GM12878 (cell line): ENCODE measurements around the gene RHEB. TPM values are rescaled to one million over a fixed set of nuclear protein-coding genes. Genes with fewer than 3 reads are reported as not detected.

Experiments used
- ATAC-seq: fragments of 200-7000 bp; cut with Tn5 transposase; 3 replicates; pipeline ENCODE4 v1.9.1; 2020; ENCODE audit warnings: mild to moderate bottlenecking, moderate library complexity
- BruUV-seq: library from RNA; stranded (reverse); fragments of 400-500 nt; replicated peaks from 2 replicates; lab custom pipeline; 2021; lab: Mats Ljungman, UMichigan
- CTCF ChIA-PET: fragments of 300-600 bp; sonication (Branson Sonifier 250); formaldehyde crosslinking; extraction: SDS; loops from one replicate; lab custom pipeline; 2021; ENCODE audit warnings: inconsistent platforms; lab: Yijun Ruan, JAX
- POLR2A ChIA-PET: fragments of 350-600 bp; formaldehyde crosslinking; extraction: SDS; loops from one replicate; lab custom pipeline; 2021; ENCODE audit warnings: inconsistent platforms; lab: Charles Lee
- RAD21 ChIA-PET: fragments of 300-600 bp; sonication (Branson Sonifier 250); formaldehyde crosslinking; loops from one replicate; lab custom pipeline; 2023; ENCODE audit warnings: antibody characterized with exemption; ENCODE audit not compliant: unreplicated experiment; lab: Charles Lee
- SMC1A ChIA-PET: fragments of 300-600 bp; sonication (Branson Sonifier 250); formaldehyde crosslinking; loops from one replicate; lab custom pipeline; 2023; ENCODE audit not compliant: unreplicated experiment, uncharacterized antibody; lab: Charles Lee
- DNase-seq: peaks from one replicate; pipeline ENCODE4 v3.0.0-alpha.2; 2011; ENCODE audit warnings: low read depth, low spot score
- FAIRE-seq: peaks from 3 replicates; lab custom pipeline; 2011; peaks lifted over from hg19 to GRCh38; lab: Jason Lieb, UNC
- H2AFZ ChIP-seq: 2 replicates; pipeline ENCODE4 v1.6.0; 2011; ENCODE audit warnings: low read depth, low read length, control low read depth; ENCODE audit not compliant: control insufficient read depth
- H3K27ac ChIP-seq: 2 replicates; pipeline ENCODE4 v1.5.1; 2011; ENCODE audit warnings: control low read depth; ENCODE audit not compliant: control insufficient read depth, insufficient read depth
- H3K27me3 ChIP-seq, 2 experiments: replicated peaks in 1 of 2; 2 replicates each; pipeline versions ENCODE4 v1.6.0 to v1.6.1; 2011; ENCODE audit warnings: low read length in 1 of 2; ENCODE audit not compliant: control insufficient read depth in 2 of 2, insufficient read depth in 2 of 2
- H3K36me3 ChIP-seq, 2 experiments: 2 replicates each; pipeline ENCODE4 v1.5.1; 2011; ENCODE audit warnings: low read length in 1 of 2; ENCODE audit not compliant: control insufficient read depth in 2 of 2, insufficient read depth in 2 of 2
- H3K4me1 ChIP-seq: 2 replicates; pipeline ENCODE4 v1.6.1; 2011; ENCODE audit warnings: mild to moderate bottlenecking, low read length, moderate library complexity, mixed read lengths; ENCODE audit not compliant: control insufficient read depth, insufficient read depth
- H3K4me2 ChIP-seq: 2 replicates; pipeline ENCODE4 v1.6.0; 2011; ENCODE audit warnings: control low read depth; ENCODE audit not compliant: control insufficient read depth, insufficient read depth
- H3K4me3 ChIP-seq: fragments of 200-600 bp; sonication (generic); 2 replicates; pipeline ENCODE4 v1.5.1; 2016
- H3K79me2 ChIP-seq: 2 replicates; pipeline ENCODE4 v1.6.0; 2011; ENCODE audit warnings: low read length; ENCODE audit not compliant: control insufficient read depth, insufficient read depth
- H3K9ac ChIP-seq: 2 replicates; pipeline ENCODE4 v1.8.0; 2011; ENCODE audit warnings: low read length, control low read depth, mixed read lengths; ENCODE audit not compliant: control insufficient read depth, insufficient read depth
- H3K9me3 ChIP-seq: replicated peaks from 3 replicates; pipeline ENCODE4 v1.5.1; 2011; ENCODE audit warnings: mild to moderate bottlenecking, low read length; ENCODE audit not compliant: control insufficient read depth, insufficient read depth
- H4K20me1 ChIP-seq: 2 replicates; pipeline ENCODE4 v1.6.0; 2011; ENCODE audit not compliant: control insufficient read depth, insufficient read depth
- ASH2L ChIP-seq: fragments of 300-600, 200-600 bp; sonication (generic); IDR thresholded peaks from 2 replicates; pipeline ENCODE4 v1.6.1; 2017; ENCODE audit warnings: low read depth, mild to moderate bottlenecking, borderline replicate concordance
- DPF2 ChIP-seq: fragments of 450-650 bp; IDR thresholded peaks from 2 replicates; pipeline ENCODE4 v1.6.1; 2017; ENCODE audit warnings: mild to moderate bottlenecking
- HCFC1 ChIP-seq: fragments of 150-350 bp; IDR thresholded peaks from 2 replicates; pipeline ENCODE4 v1.6.1; 2014; ENCODE audit warnings: low read length
- IKZF1 ChIP-seq: fragments of 450-650 bp; conservative IDR thresholded peaks from 2 replicates; pipeline ENCODE4 v1.6.1; 2017; ENCODE audit warnings: antibody characterized with exemption, mild to moderate bottlenecking
- MEF2A ChIP-seq: IDR thresholded peaks from 2 replicates; pipeline ENCODE4 v1.6.1; 2011; ENCODE audit warnings: low read depth, mild to moderate bottlenecking, low read length, moderate library complexity; ENCODE audit not compliant: insufficient read depth
- MTA3 ChIP-seq: IDR thresholded peaks from 2 replicates; pipeline ENCODE4 v1.6.1; 2012; ENCODE audit warnings: low read length, inconsistent platforms, borderline replicate concordance
- NR2F1 ChIP-seq: fragments of 450-650 bp; conservative IDR thresholded peaks from 2 replicates; pipeline ENCODE4 v1.6.1; 2017; ENCODE audit warnings: mild to moderate bottlenecking
- RCOR1 ChIP-seq: conservative IDR thresholded peaks from 2 replicates; pipeline ENCODE4 v1.6.1; 2012; ENCODE audit warnings: low read depth, low read length, improper control_type of control experiment
- RELA ChIP-seq: fragments of 450-650 bp; IDR thresholded peaks from 2 replicates; pipeline ENCODE4 v1.8.0; 2014; ENCODE audit warnings: borderline replicate concordance; ENCODE audit not compliant: partially characterized antibody
- SPI1 ChIP-seq: IDR thresholded peaks from 2 replicates; pipeline ENCODE4 v1.6.1; 2011; ENCODE audit warnings: low read depth, mild to moderate bottlenecking, low read length, moderate library complexity, borderline replicate concordance; ENCODE audit not compliant: insufficient read depth
- STAT3 ChIP-seq: IDR thresholded peaks from 2 replicates; pipeline ENCODE4 v1.6.1; 2011; ENCODE audit warnings: low read depth, low read length, improper control_type of control experiment
- ZSCAN29 ChIP-seq: fragments of 450-650 bp; IDR thresholded peaks from 2 replicates; pipeline ENCODE4 v1.6.1; 2017; ENCODE audit warnings: mild to moderate bottlenecking, moderate library complexity
- WGBS: methylation state at CpG from one replicate; pipeline ENCODE4 v1.1.6; 2016; ENCODE audit warnings: low lambda C conversion rate; ENCODE audit not compliant: insufficient replicate concordance, insufficient coverage; ENCODE audit errors: missing lambda C conversion rate; 5-methylcytosine and 5-hydroxymethylcytosine counted together
- in situ Hi-C: fragments of 300-500 bp; cut with MboI; formaldehyde crosslinking; loops from 9 replicates; pipeline ENCODE4 v1.14.3; 2018; ENCODE audit warnings: mixed read lengths
- intact Hi-C: fragments of 100-400 bp; cut with micrococcal nuclease; formaldehyde crosslinking; loops from one replicate; pipeline ENCODE4 v1.14.2; 2022; ENCODE audit not compliant: unreplicated experiment
- polyA plus RNA-seq, 11 experiments: library from polyadenylated mRNA; depleted of rRNA in 4 of 11; unstranded in 6 of 11; stranded (reverse) in 5 of 11; fragments of >200 nt; fragmentation: Nextera tagmentation in 4 of 11; fragmentation: Illumina TruSeq in 1 of 11; extraction: Ambion mirVana in 4 of 11; extraction: Trizol in 1 of 11; gene quantifications; 1 replicate in 1 of 11; 2 replicates in 10 of 11; pipeline versions ENCODE4 v1.2.1 to v1.2.3, GENCODE V29; 2011 to 2016; ENCODE audit warnings: inconsistent platforms in 2 of 11, missing spikeins in 2 of 11, low read depth in 1 of 11
- total RNA-seq, 4 experiments: library from RNA; depleted of rRNA in 3 of 4; stranded (reverse); fragments of >200 nt in 3 of 4; fragmentation: Illumina TruSeq in 1 of 4; extraction: Trizol in 1 of 4; gene quantifications; 2 replicates each; pipeline versions ENCODE4 v1.2.1 to v1.2.3, GENCODE V29; 2013 to 2021
- TF ChIP-seq, protein P1 (sequence below): fragments of 450-650 bp; IDR thresholded peaks from 2 replicates; pipeline ENCODE4 v1.6.1; 2016; ENCODE audit warnings: mild to moderate bottlenecking
- TF ChIP-seq, protein P2 (sequence below): fragments of 450-650 bp; IDR thresholded peaks from 2 replicates; pipeline ENCODE4 v1.6.1; 2017; ENCODE audit warnings: low read depth, mild to moderate bottlenecking, moderate library complexity

The RHEB gene
- total and polyA plus RNA-seq, 10 of the 15 experiments (the other 5 are each of a cell fraction or from before 2014, with no cell fraction given): 6.2 to 67.8 (median 38.0) TPM

- no peak for TF ChIP-seq HCFC1
- no peak for TF ChIP-seq RCOR1
- TF ChIP-seq DPF2: no peak
- no peak for TF ChIP-seq RELA
- no peak for TF ChIP-seq SPI1
- no peak for TF ChIP-seq ZSCAN29
- TF ChIP-seq MEF2A: no peak
- TF ChIP-seq NR2F1: no peak
- no peak for DNase-seq
- CTCF ChIA-PET: no interaction called here
- in situ Hi-C loops (no loop called here), intact Hi-C loops (no loop called here)
- Histone ChIP-seq H4K20me1 (no peaks in the 10 kb centered on the region), H3K9ac (no peak overlapping the region), H3K36me3 (no peaks in the 10 kb centered on the region), H3K9me3 (no peaks in the 10 kb centered on the region), H3K4me2 (no peak overlapping the region), H3K4me1 (no peaks in the 10 kb centered on the region), H2AFZ (no peak overlapping the region), H3K4me3 (no peak overlapping the region), H3K79me2 (no peaks in the 10 kb centered on the region), H3K27me3 (no peaks in the 10 kb centered on the region), H3K27ac (no peak overlapping the region)
- POLR2A ChIA-PET: interaction anchor here (0.7 kb wide), 1 partner anchor 525 kb away, joined by 3 read pairs; no protein-coding TSS in a partner anchor
- SMC1A ChIA-PET: no interaction called here
- 68% methylated on average over 7 of the region's 7 CpGs for WGBS
- RAD21 ChIA-PET: no interaction called here
- FAIRE-seq: no peak
- BruUV-seq: no TSS peak
- ATAC-seq: no peak
These were observed 32.1 kb upstream of the RHEB start for GRCh38 chr7:151551820-151552219.

DNA sequence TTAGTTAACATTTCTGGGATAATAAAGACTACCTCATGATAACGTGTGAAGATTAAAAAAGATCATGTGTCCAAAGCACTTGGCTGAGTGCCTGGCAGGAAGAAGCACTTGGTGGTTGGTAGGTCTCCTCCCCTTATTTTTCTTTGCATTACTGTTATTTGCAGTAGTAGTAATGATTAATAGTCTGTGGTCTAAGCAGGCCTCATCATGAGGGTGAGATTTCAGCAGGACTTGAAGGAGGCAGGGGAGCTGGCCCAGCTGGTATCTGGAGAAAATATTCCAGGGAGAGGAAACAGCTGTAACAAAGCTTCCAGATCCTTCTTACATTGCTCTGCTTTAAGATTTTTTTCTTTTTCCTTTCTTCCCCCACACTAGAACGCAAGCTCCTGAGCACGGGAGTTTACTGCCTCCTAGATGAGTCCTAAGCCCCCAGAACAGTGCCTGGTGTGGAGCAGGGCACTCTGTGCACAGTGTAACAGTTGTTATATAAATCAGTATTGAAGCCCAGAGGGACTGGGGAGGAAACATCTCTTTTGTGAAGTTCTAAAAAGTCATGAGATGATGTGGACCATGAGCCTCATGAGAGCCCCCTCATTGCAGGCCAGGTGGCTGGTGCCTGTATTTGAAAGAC is 31.1 kb upstream of the RHEB start:
- RAD21 ChIA-PET: no interaction called here
- TF ChIP-seq, protein P1, sequence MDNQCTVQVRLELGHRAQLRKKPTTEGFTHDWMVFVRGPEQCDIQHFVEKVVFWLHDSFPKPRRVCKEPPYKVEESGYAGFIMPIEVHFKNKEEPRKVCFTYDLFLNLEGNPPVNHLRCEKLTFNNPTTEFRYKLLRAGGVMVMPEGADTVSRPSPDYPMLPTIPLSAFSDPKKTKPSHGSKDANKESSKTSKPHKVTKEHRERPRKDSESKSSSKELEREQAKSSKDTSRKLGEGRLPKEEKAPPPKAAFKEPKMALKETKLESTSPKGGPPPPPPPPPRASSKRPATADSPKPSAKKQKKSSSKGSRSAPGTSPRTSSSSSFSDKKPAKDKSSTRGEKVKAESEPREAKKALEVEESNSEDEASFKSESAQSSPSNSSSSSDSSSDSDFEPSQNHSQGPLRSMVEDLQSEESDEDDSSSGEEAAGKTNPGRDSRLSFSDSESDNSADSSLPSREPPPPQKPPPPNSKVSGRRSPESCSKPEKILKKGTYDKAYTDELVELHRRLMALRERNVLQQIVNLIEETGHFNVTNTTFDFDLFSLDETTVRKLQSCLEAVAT: no peak
- TF ChIP-seq MTA3 (no peak), ZSCAN29 (no peak), HCFC1 (no peak), IKZF1 (no peak), ASH2L (no peak), STAT3 (no peak)
- TF ChIP-seq, protein P2, sequence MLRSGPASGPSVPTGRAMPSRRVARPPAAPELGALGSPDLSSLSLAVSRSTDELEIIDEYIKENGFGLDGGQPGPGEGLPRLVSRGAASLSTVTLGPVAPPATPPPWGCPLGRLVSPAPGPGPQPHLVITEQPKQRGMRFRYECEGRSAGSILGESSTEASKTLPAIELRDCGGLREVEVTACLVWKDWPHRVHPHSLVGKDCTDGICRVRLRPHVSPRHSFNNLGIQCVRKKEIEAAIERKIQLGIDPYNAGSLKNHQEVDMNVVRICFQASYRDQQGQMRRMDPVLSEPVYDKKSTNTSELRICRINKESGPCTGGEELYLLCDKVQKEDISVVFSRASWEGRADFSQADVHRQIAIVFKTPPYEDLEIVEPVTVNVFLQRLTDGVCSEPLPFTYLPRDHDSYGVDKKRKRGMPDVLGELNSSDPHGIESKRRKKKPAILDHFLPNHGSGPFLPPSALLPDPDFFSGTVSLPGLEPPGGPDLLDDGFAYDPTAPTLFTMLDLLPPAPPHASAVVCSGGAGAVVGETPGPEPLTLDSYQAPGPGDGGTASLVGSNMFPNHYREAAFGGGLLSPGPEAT: no peak

More for the DNA sequence above, 31.1 kb upstream of the RHEB start:
- H3K27ac ChIP-seq: no peak overlapping the region
- no peak overlapping the region for H2AFZ ChIP-seq
- DNase-seq (no peak), FAIRE-seq (no peak), ATAC-seq (no peak)
- no peaks in the 10 kb centered on the region for H3K27me3 ChIP-seq
- no peak overlapping the region for H3K4me3 ChIP-seq
- no peaks in the 10 kb centered on the region for H4K20me1 ChIP-seq
- BruUV-seq: no TSS peak
- H3K9ac ChIP-seq: no peak overlapping the region
- no peak overlapping the region for H3K4me2 ChIP-seq
- no peaks in the 10 kb centered on the region for H3K9me3 ChIP-seq
- WGBS: 2% methylated on average over 3 of the region's 3 CpGs
- CTCF ChIA-PET: no interaction called here
- H3K36me3 ChIP-seq: no peaks in the 10 kb centered on the region
- SMC1A ChIA-PET: interaction anchor here (0.6 kb wide), 1 partner anchor 52 kb away, joined by 3 read pairs; no protein-coding TSS in a partner anchor
- no peaks in the 10 kb centered on the region for H3K79me2 ChIP-seq
- no peaks in the 10 kb centered on the region for H3K4me1 ChIP-seq
- intact Hi-C loops (no loop called here), in situ Hi-C loops (no loop called here)
- POLR2A ChIA-PET: interaction anchor here (0.7 kb wide), 1 partner anchor 526 kb away, joined by 3 read pairs; no protein-coding TSS in a partner anchor
